Left forelimb (tissue), 1 donor: Measurements from ENCODE around the gene ACVR1B.

ENCODE experiments used
- DNase-seq: peaks from one replicate; pipeline ENCODE4 v3.0.0-alpha.2; 2018; ENCODE audit warnings: low spot score

The ACVR1B gene

DNA sequence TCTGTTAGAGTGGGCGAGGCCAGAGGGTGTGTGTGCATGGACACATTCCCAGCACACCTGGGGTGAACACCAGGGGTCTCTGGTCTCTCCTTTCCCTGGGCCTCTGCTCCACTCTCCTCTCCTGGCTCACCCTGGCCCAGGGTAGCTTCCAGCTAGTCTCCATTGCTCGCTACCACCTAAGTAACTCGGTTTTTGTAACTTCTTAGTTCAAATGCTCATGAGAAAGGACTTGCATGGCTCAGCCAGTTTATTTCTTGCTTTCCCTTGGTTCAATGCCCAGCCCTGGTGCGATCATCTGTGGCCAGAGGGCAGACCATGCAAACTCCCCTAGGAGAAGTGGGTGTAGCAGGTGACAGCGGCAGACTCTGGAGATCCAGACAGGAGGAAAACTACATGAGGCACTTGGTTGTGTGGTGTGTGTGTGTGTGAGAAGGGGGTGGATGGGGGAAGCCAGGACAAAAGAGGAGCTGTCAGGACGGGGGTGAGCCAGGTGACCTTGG lies 8.9 kb upstream of the ACVR1B start:
- no peak for DNase-seq

DNA sequence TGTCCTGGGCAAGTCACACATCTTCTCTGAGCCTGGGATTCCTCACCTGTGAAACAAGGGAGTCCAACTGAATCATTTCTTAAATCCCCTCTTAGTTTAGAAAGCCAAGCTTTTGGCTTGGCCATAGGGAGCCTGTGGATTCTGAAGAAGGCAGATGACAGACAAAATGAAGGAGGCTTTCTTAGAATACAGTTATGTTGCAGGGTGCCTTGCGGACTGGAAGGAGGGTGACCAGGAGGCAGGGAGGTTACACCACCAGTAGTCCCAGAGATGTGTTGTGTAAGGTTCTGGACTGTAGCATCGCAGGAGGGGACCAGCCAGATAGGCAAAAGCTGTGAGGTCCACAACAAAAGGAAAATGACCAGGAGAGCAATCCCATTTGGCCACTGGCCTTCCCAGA lies 8.2 kb upstream of the ACVR1B start:
- DNase-seq: no peak

DNA sequence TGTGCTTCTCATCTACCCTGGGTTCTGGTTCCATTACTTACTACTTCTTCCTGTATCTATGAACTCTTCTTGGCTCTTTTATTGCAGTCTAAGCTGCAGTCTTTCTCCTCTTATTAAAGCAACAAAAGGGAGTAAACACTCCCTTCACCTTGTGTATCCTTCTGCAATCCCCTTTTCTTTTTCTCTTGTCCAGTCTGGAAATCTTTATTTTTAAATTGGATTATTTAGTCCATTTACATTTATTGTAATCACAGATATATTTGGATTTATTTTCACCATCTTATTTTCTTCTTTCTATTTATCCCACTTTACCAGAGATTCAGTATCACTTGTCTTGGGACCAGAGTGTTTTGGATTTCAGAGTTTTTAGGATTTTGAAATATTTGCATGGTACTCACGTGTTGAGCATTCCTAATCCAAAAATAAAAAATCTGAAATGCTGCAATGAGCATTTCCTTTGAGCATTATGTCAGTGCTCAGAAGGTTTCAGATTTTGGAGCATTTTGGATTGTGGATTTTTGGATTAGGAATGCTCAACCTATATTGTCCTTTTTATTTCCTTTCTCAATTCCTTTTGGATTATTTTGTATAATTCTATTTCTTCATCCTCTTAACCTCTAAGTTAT lies 6.8 kb upstream of the ACVR1B start:
- no peak for DNase-seq

DNA sequence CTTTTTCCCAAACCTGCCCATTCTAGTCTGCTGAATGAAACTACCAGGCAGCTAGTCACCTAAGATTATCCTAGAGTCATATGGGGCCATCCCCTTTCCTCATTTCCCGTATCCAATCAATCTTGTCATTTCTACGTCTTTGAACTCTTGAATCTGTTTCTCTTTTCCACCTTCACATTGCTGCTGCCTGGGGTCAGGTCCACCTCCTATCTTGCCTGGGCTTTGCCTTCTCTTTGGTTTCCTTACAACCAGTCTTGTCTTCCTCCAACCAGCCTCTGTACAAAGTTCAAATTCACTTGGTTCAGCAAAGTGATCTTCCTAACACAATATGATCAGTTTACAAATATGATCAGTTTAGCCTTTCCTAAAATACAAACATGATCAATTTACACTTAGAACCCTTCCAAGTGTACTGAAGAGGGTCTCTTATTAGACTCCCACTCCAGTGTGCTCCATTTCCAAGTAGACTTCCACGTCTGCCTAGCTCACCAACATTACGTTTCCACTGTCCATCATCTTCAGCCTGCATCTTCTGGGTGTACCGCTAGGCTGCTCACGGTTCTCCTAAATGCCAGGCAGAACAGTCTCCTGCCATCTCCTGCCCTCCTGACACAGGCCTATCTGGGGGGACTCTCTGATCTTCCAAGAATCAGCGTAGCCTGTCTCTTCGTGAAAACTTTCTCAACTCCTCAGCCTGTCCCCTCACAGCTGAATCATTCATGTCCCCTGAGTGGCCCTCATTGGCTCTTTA lies 4.1 kb upstream of the ACVR1B start:
- no peak for DNase-seq

DNA sequence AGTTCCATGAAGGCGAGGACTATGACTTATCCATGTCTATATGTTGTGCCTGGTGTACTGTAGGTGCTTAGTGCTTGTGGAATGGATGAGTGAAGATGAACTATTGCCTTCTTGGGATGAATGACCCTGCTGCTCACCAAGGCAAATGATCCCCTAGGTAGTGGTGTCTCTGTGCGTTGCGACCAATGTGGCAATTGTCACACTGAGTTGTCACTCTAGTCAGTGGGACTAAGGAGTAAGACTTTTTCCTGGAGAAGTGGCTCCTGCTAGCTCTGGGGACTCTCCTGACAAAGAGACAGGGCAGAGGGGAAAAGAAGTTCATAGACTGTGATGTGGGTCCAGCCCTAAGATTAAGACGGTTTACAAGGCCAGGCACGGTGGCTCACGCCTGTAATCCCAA lies 3.4 kb upstream of the ACVR1B start:
- DNase-seq: no peak

DNA sequence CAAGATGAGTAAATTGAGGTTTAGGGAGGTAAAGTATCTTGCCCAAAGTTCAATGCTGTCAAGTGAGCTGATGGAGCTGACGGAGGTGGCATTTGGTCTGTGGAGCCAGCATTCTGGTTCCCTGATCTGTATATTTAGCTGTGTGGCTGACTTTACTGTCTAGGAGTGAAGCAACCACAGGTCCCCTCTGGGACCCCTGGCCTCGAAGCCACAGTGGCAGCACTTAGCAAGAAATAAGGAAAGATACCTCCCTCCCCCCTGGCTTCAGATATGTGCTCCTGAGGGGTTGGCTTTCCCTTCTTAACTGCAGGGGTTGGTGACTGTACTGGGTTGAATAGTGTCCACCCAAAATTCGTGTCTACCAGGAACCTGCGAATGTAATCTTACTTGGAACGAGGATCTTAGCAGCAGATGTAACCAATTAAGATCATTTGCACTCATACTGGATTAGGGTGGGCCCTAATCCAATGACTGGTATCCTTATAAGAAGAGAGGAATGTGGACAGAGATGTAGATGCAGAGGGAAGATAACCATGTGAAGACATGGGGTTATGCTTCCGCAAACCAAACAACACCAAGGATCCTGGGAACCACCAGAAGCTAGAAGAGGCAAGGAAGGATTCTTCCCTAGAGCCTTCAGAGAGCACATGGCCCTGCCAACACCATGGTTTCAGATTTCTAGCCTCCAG lies 2.0 kb upstream of the ACVR1B start:
- DNase-seq: no peak

DNA sequence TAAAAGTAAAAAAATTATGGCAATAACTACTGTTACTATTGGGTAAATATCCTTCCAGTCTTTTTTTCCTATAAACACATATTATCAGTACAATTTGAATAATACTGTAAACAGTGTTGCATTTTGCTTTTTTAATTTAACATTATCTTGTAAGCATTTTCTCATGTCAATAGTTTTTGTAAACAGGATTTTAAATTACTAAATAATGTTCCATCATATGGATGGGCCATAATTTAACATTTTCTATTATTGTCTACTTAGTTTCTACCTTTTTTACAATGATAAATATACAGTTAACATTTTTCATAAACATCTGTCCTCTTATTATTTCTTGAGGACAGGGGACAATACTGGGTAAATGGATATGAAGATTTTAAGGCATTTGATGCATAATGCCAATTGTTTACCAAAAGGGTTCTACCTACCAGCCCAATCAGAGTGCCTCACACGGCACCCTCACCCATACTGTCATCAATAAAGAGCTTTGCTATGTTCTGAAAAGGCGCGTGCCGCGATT lies 759 bp upstream of the ACVR1B start:
- DNase-seq: no peak

DNA sequence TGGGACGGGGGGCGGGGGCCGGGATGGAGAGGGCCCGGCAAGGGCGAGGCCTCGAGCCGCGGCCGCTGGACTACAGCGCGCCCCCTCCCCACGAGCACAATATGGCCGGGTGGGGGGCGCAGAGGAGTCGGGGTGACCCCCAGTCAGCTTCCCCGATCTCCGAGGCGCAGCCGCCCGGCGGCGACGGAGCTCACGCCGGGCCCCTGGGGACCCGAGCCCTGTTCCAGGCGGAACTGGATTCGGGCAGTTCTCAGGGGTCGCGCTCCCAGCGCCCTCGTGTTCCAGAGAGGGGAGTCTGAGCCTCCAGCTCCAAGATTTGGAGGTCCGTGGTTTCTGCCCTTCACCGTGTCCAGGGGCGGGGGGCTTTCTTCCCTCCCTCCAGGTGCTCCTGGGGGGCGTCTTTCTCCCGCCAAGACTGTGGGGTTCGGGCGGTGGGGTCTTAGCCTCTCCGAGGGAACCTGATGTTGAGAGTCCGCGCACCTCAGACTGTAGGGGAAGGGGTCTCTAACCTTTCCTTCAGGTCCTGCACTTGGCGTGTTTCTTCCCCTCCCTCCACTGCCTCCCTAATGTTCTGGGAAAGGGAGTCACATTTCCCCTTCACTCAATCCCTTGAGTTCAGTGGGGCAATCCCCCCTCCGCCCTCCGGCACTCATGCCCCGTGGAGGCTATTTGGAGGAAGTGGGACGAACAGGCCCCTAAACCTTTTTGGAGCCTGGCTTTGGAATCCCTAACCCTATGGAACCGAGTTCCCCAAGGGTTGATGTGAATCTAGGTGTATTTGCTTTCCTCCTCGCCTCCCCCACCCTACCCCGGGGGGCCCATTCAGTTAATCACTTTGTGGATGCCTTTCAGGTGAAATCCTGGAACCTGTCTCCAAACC lies 584 bp downstream of the ACVR1B start:
- peak; percentile 71 for DNase-seq

DNA sequence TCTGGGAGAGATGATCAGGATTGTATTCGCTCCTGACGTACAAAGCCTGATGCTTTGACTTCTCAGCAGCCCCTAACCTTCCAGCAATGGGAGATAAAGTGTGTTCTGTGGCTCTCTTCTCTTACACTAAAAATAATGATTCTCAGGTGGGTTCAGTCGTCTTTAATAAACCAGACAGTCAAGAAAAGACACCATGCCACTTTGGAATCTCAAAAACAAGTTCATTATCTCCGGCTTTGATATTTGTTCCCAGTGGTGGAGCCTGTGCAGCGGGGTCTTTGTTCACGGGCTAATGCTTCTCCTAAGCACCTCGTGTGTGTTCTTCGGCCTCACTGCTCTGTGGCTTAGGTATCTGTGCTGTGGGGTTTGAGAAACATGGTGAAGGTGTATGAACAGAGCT lies 1.6 kb downstream of the ACVR1B start:
- DNase-seq: no peak

DNA sequence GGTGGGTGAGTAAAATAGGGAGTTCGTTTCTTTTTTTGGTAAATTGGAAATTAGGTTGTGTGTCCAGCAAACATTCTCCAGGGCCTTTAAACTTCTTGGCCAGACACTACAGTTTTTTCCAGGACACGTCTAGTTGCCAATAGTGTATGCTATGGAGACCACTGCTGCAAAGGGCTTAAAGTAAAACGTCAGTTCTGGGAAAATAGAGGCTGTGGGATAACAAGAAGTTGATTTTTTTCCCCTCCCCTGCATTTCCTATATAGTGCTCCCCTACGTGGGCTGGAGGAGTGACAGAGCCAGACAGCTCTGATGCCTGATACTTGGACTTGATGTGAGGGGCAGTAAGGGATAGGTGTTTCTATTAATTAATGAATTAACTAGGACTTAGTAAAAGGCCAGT lies 2.4 kb downstream of the ACVR1B start:
- no peak for DNase-seq

DNA sequence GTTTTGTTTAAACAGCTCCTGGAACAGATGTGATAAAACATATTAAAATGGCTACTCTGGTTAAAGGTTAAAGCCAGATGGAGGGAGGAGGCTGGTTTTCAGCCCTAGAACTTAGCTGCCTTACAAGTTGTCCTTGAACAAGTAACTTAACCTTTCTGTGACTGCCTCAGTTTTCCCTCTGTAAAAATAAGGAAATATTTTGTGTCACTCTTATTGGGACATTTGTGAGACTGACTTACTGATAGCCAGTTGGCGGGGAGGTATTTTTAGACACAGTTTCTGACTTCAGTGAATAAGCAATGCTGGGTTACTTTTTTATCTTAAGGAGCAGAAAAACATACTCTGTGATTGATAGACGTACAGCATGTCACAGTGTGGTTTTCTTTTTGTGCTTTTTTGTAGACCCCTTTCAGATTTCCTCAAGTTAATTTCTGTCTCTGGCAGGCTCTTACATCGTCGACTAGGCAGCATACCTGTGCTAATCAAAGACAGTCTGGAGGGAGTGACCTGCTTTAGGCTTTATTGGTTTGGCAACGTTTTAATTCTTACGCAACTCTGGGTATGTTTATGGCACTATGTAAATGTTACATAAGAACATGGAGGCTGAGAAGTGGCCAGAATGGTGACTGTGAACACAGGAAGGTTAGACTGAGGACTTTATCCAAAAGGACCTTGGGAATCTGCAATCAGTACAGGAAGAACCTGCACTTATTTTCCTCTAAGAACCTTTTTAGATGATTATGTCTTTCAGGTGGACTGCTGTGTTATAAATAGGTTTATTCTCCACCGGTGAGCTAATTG lies 3.3 kb downstream of the ACVR1B start:
- DNase-seq: no peak

DNA sequence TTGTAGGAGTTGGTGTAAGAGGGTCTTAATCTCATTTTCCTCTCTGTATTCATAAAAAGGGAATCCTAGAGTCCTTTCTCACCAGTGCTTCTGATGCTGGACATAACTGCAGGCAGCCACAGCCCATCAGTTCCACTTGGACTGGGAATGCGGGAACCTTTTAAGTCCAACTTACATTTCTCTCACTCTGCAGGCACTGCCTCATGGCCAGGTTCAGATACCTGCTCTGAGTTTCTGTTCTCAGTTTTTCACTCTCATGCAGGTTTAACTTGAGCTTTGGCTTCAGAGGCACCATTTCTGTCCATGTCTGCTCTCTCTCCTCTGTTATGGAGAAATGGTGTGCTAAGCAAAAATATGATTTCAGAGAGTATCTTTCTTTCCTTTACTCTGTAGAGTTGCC lies 4.2 kb downstream of the ACVR1B start:
- DNase-seq: no peak

DNA sequence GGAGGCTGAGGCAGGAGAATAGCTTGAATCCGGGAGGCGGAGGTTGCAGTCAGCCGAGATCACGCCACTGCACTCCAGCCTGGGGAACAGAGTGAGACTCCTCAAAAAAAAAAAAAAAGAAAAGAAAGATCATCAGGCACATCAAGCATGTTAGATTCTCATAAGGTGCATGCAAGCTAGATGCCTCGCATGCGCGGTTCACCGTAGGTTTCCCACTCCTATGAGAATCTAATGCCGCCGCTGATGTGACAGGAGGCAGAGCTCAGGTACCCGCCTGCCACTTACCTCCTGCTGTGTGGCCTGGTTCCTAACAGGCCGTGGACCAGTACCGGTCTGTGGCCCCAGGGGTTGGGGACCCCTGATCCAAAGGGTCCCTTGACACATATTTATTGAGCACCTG lies 7.0 kb downstream of the ACVR1B start:
- no peak for DNase-seq

DNA sequence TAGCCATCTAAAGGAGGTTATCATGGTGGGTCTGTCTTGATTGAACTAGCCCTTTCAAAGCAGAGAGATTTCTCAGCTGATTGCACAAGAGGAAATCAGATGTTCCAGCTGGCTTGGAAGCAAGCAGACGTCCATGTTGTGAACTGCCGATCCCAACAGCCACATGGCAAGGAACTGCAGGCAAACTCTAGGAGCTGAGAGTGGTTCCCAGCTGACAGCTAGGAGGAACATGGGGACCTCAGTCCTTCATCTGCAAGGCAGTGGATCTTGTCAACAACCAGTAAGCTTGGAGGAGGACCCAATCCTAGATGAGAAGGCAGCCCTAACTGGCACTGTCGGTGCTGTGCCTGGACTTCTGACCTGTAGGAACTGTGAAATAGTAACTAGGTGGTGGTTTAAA lies 7.7 kb downstream of the ACVR1B start:
- no peak for DNase-seq

DNA sequence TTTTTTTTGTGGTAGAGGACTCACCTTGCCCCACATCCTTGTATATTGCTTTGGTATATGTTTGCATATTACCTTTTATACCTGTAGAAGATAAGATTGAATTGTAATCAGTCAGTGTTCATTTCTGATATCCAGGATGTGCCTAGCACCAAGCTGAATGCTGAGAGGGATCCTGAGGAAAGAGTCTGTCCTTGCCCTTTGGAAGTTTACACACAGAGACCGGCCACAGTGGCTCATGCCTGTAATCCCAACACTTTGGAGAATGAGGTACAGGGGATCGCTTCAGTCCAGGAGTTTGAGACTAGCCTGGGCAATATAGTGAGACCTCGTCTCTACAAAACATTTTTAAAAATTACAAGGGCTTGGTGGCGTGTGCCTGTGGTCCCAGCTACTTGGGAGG lies 8.4 kb downstream of the ACVR1B start:
- DNase-seq: no peak

DNA sequence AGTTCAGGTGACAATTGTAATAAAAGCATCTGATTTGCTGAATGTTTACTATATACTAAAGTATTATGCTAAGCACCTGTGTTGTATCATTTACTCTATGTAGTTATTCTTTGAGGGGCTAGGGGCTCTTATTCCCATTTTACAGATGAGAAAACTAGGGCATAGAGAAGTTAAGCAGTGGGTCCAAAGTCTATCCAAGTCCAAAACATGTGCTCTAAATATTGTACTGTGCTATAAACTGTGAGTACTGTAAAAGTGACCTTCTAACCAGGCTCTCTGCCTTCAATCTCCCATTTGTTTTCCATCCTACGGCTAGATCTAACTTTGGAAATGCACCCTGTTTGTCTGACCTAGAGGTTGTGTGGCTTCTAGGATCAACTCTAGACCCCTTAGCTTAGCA lies 9.0 kb downstream of the ACVR1B start:
- no peak for DNase-seq

DNA sequence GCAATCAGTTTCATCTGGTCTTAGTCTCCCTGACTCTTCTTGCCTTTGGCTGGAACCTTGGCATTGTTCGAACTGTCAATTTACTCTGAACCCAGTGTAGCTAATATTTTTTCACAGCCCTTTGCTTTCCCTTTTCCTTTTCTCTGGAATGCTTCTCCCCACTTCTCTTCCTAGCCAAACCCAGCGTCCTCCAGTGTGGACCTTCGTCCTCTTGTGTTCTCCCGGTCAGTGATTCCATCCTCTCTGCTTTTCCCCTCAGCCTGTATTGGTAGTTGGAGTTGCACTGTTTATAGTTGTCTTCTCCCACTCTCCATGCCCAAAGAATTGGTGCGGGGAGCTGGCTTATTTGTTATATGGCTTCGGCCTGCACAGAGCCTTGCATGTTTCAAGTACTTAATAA lies 9.4 kb downstream of the ACVR1B start:
- DNase-seq: no peak

DNA sequence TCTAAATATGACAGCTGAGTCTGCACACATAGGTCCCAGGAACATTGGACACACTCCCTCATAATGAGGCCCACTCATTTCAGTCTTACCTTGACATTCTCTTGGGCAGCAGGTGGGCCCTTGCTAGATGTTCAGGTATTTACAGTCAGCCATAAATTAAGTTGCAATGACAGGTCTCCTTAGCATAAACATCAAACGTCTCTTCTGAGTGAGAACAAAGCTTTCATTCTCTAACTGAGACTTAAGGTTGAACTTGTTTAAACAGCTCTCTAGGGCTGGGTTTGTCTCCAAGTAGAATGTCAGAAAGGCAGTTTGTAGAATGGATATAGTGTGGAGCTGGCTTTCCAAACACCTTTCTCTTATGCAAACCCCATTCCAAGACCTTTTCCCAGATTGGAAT lies 10.3 kb downstream of the ACVR1B start:
- no peak for DNase-seq

DNA sequence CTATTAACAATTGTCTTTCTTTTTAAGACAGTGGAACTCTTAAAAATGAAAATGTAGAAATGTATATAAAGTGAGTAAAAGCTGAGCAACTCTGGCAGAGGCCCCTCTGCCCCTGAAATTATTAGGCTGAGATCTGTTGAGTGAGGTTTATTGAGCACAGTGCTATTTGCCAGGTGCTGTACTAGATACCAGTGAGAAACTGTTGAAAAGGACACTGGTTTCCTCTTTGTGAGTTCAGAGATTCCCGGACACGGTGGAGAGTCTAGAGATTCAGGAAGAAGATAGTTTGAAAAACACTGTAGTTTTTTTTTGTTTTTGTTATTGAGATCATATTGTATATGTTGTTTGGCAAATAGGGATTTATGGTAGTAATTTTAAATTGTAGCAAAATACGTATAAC lies 11.2 kb downstream of the ACVR1B start:
- no peak for DNase-seq

DNA sequence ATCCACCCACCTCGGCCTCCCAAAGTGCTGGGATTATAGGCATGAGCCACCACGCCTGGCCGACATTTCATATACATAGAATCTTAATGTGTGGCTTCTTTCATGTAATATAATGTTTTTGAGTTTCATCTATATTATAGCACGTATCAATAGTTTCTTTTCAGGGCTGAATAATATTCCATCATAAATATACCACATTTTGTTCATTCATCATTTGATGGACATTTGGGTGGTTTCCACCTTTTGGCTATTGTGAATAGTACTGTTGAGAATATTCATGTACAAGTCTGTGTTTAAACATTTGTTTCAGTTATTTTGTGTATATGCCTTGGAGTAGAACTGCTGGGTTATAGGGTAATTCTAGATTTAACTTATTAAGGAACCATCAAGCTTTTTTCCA lies 12.0 kb downstream of the ACVR1B start:
- DNase-seq: no peak

DNA sequence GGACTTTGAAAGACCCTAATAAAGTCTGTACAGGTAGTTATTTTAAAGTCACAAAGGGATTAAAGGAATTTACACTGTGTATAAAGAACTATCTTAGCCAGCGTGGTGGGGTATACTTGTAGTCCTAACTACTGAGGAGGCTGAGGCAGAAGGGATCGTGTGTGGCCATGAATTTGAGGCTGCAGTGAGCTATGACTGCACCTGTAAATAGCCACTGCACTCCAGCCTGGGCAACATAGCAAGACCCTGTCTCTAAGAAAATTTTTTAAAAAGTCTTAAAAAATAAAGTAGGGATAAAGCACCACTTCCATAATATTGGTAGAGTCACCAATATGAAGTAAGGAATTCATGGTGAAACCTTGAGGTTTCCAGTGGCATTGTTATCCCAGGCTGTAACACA lies 18.1 kb downstream of the ACVR1B start:
- no peak for DNase-seq
